Epidermal melanocyte (primary cell): Measurements from ENCODE around the gene ZNF419.
A peak's percentile ranks its signal among the peaks of the same experiment; 100 is the strongest.
"Not testable (repeated sequence)": the region's sequence is repeated elsewhere in the genome, so short reads cannot be mapped to it uniquely, and the experiment has no call there.

Experiments
- DNase-seq: peaks from one replicate; pipeline ENCODE4 v3.0.0; 2011; ENCODE audit warnings: low spot score; ENCODE audit not compliant: insufficient read length

Gene ZNF419

DNA sequence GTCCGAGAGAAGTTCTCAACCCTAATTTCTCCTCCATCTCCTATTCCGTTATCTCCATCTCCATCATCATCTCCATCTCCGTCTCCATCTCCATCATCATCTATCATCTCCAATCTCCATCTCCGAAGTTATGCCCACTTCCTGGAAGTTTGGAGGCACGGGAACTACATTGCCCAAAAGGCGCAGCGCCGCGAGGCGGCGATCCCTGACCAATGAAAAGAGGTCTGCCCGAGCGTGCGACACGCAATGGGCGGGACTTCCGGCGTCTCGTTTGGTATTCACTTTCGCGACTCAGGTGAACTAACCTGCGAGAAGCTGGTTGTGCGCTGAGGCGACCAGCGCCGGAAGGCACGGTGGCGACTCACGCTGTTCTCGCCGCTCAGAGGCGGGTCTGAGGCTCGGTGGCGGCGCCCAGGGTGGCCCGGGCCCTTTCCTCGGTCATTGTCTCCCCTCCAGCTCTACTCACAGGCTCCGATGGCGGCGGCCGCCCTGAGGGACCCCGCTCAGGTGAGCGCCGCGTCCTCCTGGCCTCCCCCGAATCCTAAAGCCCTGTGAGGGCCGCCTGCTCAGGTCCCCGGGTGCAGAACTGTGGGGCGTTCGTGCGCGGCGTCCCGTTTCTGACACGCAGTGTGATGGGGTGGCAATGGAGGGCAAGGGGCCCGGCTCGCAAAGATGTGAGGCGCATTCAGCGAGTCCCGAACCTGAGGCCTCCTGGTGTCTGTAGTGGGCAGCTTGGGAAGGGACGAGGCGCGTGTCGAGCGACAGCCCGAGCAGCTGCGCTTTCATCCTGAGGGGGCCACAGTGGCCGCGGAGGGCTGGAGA is at the start of gene ZNF419:
Gene ZNF419 (plus strand): TSS at position 274 of the 822 bp plus-strand sequence. CDS start 201 bp downstream, at position 475.
- DNase-seq, result peak; percentile 97

DNA sequence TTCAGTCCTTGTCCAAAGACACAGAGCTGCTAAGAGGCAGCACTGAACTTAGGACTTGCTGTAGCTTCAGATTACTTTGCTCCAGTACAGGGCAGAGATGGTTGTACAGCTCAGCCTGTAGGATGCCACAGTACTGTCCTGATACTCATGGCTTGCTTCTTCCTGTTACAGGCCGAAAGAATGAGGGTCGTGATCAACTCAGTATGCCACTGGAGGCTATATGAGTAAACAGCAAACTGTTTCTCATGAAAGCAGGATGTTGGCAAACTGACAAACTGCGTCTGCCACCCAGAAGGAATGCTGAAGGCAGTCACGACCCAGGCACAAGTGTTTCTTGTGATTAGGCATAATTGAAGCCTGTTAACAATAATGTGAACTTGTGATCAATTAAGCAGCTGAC is 49.6 kb upstream of the ZNF419 start:
- DNase-seq, result no peak

DNA sequence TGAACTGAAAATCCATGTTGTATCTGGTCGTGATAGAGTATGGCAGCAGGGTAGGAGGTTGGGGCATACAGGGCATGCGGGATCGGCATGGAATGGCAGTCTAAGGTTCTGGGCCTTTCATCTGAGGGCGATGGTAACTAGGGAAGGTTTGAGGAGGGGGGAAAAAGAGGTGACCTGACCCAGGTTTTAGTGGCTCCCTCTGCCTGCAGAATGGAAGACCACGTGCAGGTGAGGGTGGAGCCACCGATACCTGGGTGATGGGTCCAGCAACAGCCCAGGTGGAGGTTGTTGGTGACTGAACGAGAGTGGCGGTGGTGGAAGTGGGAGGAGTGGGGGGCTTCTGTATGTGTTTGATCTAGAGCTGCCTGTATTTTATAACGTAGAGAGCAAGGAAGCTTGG is 48.6 kb upstream of the ZNF419 start:
- no peak for DNase-seq

DNA sequence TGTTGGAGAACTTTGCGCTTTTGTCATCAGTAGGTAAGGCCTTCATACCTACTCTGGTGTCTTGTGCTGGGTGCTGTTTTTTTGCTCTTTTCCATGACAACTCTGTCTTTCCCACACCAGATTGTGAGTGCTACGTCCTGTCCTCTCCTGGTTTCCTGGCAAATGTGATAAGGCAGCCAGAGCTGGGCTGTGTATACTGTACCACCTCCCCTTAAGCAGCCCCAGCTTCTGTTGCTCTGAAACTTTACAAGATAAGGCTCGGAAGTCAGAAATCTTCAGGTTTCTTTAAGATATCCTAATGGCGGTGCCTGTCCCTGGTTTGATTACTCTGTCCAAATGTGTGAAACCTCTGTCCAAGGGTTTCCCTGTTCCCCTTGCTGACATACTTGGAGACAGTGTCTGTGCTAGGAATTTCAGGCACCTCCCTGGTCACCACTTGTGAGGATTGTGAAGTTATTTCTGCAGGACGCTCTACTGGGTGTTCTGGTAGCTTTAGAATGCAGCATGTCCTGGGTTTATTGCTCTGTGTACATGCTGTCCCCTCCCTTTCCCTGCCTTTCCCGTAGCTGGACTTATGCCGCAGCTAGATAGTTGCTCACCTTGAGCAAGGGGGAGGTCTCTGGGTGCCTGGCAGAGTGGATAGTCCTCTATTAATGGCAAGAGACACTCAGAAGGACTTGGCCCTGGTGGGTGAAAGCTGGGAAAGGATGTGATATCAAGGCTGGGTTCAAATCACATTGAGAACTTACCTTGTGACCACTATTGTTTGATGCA is 45.4 kb upstream of the ZNF419 start:
- DNase-seq, result no peak

DNA sequence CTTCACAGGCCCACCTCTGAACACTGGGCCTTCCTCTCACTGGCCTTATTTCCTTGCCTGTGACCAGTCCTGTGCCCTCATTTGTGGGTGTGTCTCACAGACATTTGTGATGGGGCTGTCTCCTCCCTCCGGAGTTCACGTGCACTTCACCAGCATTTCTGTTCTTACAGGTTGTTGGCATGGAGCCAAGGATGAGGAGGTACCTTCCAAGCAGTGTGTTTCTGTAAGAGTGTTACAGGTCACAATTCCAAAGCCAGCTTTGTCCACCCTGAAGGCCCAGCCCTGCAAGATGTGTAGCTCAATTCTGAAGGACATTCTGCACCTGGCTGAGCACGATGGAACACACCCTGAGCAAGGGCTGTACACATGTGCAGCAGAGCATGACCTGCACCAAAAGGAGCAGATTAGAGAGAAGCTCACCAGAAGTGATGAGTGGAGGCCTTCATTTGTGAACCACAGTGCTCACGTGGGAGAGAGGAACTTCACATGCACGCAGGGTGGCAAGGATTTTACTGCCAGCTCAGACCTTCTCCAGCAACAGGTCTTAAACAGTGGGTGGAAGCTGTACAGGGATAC is 44.3 kb upstream of the ZNF419 start:
- no peak for DNase-seq

DNA sequence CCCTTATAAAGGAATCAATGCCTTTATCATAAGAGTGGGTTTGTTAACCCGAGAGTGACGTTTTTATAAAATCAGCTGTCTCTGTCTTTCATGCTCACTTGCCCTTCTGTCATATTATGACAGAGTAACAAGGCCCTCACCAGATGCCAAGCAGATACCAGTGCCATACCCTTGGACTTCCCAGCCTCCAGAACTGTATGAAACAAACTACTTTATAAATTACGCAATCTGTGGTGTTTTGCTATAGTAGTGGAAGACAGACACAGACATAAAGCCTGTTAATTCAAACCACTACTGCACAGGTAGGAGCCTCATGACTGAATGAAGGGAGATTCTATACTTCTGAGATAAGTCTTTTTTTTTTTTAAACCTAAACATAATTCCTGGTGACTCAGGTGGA is 35.2 kb upstream of the ZNF419 start:
- no peak for DNase-seq

DNA sequence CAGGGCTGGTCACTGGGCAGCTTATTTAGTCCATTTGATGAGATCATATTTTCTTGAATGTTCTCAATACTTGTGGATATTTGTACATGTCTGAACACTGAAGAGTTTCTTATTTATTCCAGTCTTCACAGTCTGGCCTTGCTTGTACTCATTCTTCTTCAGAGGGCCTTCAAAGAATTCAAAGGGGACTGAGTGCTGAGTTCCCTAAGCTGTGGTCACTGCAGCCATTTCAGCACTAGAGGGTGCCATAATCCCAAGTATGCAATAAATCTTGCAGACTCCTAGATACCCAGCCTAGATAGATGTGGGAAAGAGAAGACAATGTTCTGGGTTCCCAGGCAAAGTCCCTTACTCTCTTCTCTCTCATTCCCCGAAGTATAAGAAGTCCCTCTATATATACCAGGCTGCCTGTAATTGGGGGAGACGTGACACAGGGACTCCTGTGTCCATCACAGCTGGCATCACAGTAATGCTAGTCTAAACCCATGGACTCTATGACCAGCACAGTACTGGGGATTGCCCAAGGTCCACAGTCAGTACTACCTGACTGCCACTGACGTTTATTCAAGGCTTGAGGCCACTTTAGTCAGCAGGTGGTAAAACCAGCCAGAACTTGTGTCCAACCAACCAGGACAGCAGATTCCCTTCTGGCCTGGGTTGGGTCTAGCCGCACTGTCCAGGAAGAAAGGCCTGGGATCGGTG is 21.7 kb upstream of the ZNF419 start:
- DNase-seq, result no peak

DNA sequence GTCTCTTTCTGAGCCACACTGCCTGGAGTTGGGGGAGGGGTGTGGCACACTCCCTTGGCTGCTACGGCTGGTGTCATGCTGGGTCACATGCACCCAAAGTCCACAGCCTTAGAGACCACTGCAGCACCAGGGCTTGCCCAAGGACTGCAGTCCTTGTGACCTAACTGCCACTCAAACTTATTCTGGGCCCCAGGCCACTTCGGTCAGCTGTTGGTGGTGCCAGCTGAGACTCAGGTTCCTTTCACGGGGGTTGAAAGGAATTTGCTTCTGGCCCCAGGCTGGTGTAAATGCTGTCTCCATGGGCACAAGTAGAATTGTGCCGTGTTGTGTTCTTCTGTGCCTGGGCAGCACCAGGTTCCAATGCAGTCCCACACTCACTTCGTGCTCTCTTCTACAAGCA is 21.1 kb upstream of the ZNF419 start:
- no peak for DNase-seq

DNA sequence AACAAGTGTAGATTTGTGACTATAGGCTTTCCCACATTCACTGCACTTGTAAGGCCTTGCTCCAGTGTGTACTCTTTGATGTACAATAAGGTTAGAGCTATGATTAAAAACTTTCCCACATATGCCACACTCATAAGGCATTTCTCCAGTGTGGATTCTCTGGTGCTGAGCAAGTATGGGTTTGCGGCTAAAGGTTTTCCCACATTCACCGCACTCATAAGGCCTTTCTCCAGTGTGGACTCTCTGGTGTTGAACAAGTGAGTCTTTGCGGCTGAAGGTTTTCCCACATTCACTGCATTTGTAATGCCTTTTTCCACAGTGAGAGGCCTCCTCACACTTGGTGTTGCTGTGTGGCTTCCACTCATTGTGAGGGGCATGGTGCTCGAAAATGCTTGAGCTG is 13.9 kb upstream of the ZNF419 start:
- DNase-seq, result no peak

DNA sequence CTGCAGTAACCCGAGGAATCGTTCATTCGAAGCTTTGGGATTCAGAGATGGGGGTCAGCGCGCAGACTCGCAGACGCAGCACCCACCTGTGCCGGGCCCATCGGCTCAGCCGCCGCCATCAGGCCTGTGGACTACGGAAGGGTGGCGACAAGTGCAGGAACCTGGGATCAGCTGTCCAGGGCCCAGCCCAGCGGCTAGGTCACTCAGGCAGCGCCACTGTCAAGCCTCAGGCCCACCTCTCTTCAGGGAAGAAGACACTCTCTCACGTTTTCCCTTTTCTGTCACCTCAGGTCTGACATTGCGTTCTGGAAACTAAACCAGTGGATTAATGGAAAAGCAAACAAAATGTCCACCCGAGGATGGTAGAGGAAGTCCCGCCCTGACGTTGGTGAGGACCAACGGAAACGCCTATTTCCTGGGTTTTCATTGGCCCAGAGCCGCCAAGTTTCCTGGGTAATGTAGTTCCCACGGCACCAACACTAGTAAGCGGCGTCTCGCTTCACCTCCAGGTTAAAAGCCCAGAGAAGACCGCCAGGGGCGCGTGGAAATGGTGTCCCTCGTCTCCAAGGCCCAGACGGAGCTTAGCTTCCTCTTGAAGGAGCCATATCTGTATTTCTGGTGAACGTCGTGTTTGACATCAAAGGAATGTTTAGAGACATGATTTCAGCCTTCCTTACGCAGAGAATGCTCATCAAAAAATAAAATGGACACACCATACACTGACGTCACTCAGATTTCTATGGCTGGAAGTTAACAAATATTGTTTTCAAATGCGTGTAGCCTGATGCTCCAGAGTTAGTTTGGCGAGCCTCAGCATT is 10.2 kb upstream of the ZNF419 start, which contains the start of gene ZNF772:
Gene ZNF772 (minus strand): TSS at position 376 of the 818 bp plus-strand sequence. CDS start 257 bp downstream, at position 119.
- DNase-seq, result peak; percentile 93

DNA sequence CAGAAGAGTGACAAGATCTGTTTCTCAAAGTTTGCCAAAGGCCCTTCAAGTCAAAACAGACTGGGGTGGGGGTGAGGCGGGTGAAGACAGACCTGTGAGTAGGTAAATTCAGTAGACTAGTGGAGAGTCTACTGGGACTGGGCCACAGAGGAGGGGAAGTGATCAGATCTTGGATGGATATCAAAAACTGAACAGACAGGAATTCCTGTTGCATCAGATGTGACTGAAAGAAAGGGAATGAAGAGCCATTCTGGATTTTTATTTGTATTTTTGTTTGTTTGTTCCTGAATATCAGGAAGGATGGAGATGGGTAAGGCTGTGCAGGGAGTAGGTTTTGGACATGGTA is 722 bp downstream of the ZNF419 start:
- not testable (repeated sequence) for DNase-seq

DNA sequence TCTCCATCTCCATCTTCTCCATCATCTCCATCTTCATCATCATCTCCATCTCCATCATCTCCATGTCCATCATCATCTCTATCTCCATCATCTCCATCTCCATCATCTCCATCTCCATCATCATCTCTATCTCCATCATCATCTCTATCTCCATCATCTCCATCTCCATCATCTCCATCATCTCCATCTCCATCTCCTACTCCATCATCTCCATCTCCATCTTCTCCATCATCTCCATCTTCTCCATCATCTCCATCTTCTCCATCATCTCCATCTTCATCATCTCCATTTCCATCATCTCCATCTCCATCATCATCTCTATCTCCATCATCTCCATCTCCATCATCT is 11.8 kb downstream of the ZNF419 start:
- not testable (repeated sequence) for DNase-seq

DNA sequence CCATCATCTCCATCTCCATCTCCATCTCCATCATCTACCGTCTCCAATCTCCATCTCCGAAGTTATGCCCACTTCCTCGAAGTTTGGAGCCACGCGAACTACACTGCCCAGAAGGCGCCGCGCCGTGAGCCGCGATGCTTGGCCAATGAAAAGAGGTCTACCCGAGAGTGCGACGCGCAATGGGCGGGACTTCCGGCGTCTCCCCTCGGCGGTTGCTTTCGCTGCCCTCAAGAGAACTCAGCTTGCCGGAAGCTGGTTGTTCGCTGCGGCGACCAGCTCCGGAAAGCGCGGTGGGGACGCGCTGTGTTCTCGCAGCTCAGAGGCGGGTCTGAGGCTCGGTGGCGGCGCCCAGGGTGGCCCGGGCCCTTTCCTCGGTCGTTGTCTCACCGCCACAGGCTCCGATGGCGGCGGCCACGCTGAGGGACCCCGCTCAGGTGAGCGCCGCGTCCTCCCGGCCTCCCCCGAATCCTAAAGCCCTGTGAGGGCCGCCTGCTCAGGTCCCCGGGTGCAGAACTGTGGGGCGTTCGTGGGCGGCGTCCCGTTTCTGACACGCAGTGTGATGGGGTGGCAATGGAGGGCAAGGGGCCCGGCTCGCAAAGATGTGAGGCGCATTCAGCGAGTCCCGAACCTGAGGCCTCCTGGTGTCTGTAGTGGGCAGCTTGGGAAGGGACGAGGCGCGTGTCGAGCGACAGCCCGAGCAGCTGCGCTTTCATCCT is 12.3 kb downstream of the ZNF419 start, which contains the start of gene ZNF773:
Gene ZNF773 (plus strand): TSS at position 259 of the 716 bp plus-strand sequence. CDS start 143 bp downstream, at position 402.
- peak; percentile 89 for DNase-seq

DNA sequence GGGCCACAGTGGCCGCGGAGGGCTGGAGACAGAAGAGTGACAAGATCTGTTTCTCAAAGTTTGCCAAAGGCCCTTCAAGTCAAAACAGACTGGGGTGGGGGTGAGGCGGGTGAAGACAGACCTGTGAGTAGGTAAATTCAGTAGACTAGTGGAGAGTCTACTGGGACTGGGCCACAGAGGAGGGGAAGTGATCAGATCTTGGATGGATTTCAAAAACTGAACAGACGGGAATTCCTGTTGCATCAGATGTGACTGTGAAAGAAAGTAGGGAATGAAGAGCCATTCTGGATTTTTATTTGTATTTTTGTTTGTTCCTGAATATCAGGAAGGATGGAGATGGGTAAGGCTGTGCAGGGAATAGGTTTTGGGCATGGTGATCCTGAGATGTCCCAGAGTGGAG is 12.8 kb downstream of the ZNF419 start:
- DNase-seq, result not testable (repeated sequence)

DNA sequence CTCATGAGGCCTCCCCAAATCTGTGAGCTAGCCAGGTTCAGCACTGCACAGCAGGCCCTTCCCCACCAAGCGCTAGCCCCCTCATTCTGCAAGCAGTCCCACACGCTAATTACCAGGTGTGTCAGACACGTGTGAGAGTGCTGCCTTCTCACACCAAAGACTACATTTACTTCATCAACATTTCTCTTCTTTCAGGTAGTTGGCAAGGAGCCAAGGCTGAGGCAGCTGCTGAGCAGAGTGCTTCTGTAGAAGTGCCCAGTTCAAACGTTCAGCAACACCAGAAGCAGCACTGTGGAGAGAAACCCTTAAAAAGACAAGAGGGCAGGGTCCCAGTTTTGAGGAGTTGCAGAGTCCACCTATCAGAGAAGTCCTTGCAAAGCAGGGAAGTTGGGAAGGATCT is 18.6 kb downstream of the ZNF419 start:
- no peak for DNase-seq

DNA sequence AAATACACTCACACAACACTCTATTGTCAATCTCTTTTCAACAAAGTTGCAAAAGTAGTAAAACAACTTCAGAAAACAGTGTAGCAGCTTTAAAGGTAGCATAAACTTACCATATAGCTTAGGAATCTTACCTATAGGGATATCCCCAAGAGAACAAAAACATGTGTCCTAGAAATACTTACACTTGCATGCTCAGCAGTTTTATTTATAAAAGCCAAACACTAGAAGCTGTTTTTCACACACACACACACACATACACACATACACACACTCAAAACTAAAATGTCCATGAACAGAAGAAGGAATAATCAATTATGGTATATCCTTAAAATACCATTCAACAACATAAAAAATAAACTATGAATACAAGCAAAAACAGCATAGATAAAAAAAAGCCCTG is 23.9 kb downstream of the ZNF419 start:
- DNase-seq, result no peak

DNA sequence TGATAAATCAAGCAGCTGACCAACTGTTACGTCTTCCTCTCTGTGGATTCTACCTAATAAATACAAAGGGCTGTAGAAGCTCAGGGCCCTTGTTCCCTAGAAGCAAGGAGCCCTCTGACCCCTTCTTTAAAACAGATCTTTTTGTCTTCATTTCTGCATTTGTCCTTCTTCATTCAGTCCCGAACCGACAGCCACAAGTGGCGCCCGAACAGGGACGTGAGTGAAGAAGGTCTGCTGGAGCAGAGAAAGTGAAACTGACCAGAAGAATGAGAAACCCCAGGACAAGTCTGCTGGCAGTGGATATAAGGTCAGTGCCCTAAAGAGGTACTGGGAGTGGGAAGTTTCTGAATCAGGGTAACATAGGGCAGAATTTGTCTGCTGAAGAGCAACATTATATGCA is 25.3 kb downstream of the ZNF419 start:
- DNase-seq, result no peak

DNA sequence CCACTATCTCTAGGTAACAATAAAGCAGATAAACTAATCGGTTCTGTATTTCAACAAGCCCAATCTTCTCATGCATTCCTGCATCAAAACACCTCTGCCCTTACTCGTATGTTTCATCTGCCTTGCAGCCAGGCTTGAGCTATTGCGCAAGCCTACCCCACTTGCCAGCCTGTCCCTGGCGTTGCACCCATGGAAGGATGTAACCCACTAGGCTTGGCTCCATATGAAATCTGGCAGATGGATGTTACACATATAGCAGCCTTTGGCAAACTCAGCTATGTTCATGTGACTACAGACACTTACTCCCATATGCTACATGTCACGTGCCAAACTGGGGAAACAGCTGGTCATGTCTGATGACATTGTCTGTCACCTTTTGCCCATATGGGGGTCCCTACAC is 27.7 kb downstream of the ZNF419 start:
- no peak for DNase-seq

DNA sequence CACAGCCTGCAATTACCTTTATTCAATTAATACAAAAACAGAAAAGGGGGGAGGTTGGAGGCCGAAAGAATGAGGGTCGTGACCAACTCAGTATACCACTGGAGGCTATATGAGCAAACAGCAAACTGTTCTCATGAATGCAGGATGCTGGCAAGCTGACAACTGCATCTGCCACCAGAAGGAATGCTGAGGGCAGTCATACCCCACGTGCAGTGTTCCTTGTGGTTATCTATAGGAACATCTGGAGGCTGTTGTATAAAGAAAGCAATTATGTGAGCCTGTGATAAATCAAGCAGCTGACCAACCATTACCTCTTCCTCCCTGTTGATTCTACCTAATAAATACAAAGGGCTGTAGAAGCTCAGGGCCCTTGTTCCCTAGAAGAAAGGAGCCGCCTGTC is 30.5 kb downstream of the ZNF419 start:
- DNase-seq, result not testable (repeated sequence)
